Esophagus (tissue), 2 donors: ENCODE data around the gene S100A12. TPM values are rescaled to one million over a fixed set of nuclear protein-coding genes. Genes with fewer than 3 reads are reported as not detected.
A peak's percentile ranks its signal among the peaks of the same experiment; 100 is the strongest.
"Not testable (repeated sequence)": the region's sequence is repeated elsewhere in the genome, so short reads cannot be mapped to it uniquely, and the experiment has no call there.

Source experiments
- H3K27ac ChIP-seq, 2 donors: one replicate each; pipeline ENCODE4 v1.5.1; 2013; ENCODE audit warnings: low read depth in 2 of 2, mild to moderate bottlenecking in 2 of 2, inconsistent platforms in 1 of 2, low read length in 1 of 2, moderate library complexity in 1 of 2
- H3K27me3 ChIP-seq, 2 donors: one replicate each; pipeline ENCODE4 v1.6.1; 2013; ENCODE audit warnings: low read length in 2 of 2, control low read depth in 1 of 2, mild to moderate bottlenecking in 1 of 2; ENCODE audit not compliant: insufficient read depth in 2 of 2, control insufficient read depth in 1 of 2
- H3K36me3 ChIP-seq, 2 donors: one replicate each; pipeline ENCODE4 v1.6.1; 2013; ENCODE audit warnings: low read length in 1 of 2; ENCODE audit not compliant: control insufficient read depth in 2 of 2, insufficient read depth in 2 of 2
- H3K4me1 ChIP-seq, 2 donors: one replicate each; pipeline ENCODE4 v1.6.1; 2013; ENCODE audit warnings: low read length in 1 of 2; ENCODE audit not compliant: control insufficient read depth in 2 of 2, insufficient read depth in 2 of 2
- H3K4me3 ChIP-seq, 2 donors: one replicate each; pipeline ENCODE4 v1.5.1; 2013; ENCODE audit warnings: low read length in 2 of 2, mild to moderate bottlenecking in 2 of 2, low read depth in 1 of 2, moderate library complexity in 1 of 2
- H3K9me3 ChIP-seq, 2 donors: one replicate each; pipeline ENCODE4 v1.6.1; 2013; ENCODE audit warnings: mild to moderate bottlenecking in 2 of 2, low read depth in 1 of 2, low read length in 1 of 2, moderate library complexity in 1 of 2; ENCODE audit not compliant: control insufficient read depth in 2 of 2, insufficient read depth in 1 of 2
- WGBS, 2 donors: extraction: QIAGEN DNeasy Blood & Tissue Kit; methylation state at CpG; one replicate each; pipeline ENCODE4 v1.1.7; 2013; 5-methylcytosine and 5-hydroxymethylcytosine counted together
- polyA plus RNA-seq, 2 donors: library from polyadenylated mRNA; stranded (reverse); fragments of 200-250 nt; gene quantifications; one replicate each; pipeline ENCODE4 v1.2.3, GENCODE V29; 2013
- donor health status: healthy with polysubstance abuse.
- donor health status: Bipolar disorder and iron deficiency.

The S100A12 gene
- polyA plus RNA-seq, 2 donors = 67.2 to 222 TPM

GRCh38 chr1:153348511-153349362, 26.7 kb downstream of the S100A12 start, which contains the start of gene PGLYRP4:
PGLYRP4 (minus strand) TSS chr1:153348841; CDS start chr1:153347932, 909 bp downstream.
- Histone ChIP-seq H3K4me1 (peaks cover 0 to 18% of the 10 kb centered on the region in 2 donors), H3K4me3 (no peak within 1 kb of the TSS), H3K27me3 (no peaks in the 10 kb centered on the region), H3K9me3 (no peaks in the 10 kb centered on the region), H3K36me3 (no peaks in the 10 kb centered on the region), H3K27ac (peak within 1 kb of the TSS; percentile 51 to 77)
- WGBS, 2 donors = 45% methylated on average over 10 of the region's 10 CpGs

DNA sequence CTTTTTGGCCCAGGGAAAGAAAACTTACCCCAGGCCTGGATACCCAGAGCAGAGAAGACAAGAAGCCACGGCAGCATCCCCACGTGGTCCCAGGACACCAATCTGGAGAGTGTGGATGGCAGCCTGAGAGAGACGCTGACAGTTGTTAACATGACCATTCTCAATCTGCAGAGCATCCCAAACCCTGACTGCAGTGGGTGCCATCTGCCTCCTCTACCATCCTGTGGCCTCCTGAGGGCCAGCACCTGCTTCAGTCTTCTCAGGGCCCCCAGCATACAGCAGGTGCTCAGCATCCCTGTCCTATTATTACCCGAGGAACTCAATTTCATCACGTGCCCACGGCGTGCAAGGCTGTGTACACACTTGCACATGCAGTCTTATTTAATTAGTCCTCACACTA, 27.6 kb downstream of the S100A12 start:
- no peaks in the 10 kb centered on the region for H3K9me3 ChIP-seq
- H3K27ac ChIP-seq = peak overlapping the region in 1 of 2 donors; percentile 77
- H3K4me3 ChIP-seq = no peak overlapping the region
- peaks cover 0 to 23% of the 10 kb centered on the region in 2 donors for H3K4me1 ChIP-seq
- WGBS, 2 donors = 56 to 65% methylated on average over 7 of the region's 7 CpGs
- H3K27me3 ChIP-seq = no peaks in the 10 kb centered on the region
- no peaks in the 10 kb centered on the region for H3K36me3 ChIP-seq

- not testable (repeated sequence) for H3K4me3 ChIP-seq, H3K27me3 ChIP-seq, H3K9me3 ChIP-seq, H3K36me3 ChIP-seq, H3K27ac ChIP-seq
- WGBS, 2 donors = 70 to 81% methylated on average over 14 of the region's 14 CpGs
- peaks cover 0 to 23% of the 10 kb centered on the region in 2 donors for H3K4me1 ChIP-seq
Observed at GRCh38 chr1:153347049-153347448, 28.4 kb downstream of the S100A12 start.

- H3K27ac ChIP-seq = no peak overlapping the region
- H3K27me3 ChIP-seq = no peaks in the 10 kb centered on the region
Observed at GRCh38 chr1:153346077-153346723, 29.2 kb downstream of the S100A12 start.

GRCh38 chr1:153345187-153346076, 30.0 kb downstream of the S100A12 start:
- no peaks in the 10 kb centered on the region for H3K9me3 ChIP-seq
- no peak overlapping the region for H3K4me3 ChIP-seq
- H3K4me1 ChIP-seq = peaks cover 0 to 23% of the 10 kb centered on the region in 2 donors
- no peak overlapping the region for H3K27ac ChIP-seq
- WGBS, 2 donors = 79 to 84% methylated on average over 14 of the region's 14 CpGs
- no peaks in the 10 kb centered on the region for H3K27me3 ChIP-seq
- no peaks in the 10 kb centered on the region for H3K36me3 ChIP-seq

More at GRCh38 chr1:153346077-153346723, 29.2 kb downstream of the S100A12 start:
- Histone ChIP-seq H3K36me3 (no peaks in the 10 kb centered on the region), H3K9me3 (no peaks in the 10 kb centered on the region), H3K4me1 (peaks cover 0 to 23% of the 10 kb centered on the region in 2 donors), H3K4me3 (no peak overlapping the region)
- 45 to 46% methylated on average over 6 of the region's 6 CpGs for WGBS, 2 donors

DNA sequence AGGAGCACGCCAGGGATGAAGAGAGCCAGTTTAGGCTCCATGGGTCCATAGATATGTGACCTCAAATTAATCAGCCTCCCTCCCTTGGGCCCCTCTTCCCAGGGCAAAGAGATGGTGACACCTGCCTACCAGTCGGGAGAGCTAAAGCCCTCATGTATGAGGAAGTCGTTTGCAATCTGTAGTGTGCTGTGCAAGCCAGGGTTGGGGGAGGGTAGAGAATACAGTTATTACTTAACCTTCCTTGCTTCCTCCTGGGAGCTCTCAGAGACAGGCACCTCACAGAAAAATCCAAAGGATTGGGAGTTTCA, 30.7 kb downstream of the S100A12 start:
- Histone ChIP-seq H3K4me3 (no peak overlapping the region), H3K36me3 (no peaks in the 10 kb centered on the region), H3K9me3 (no peaks in the 10 kb centered on the region), H3K27me3 (no peaks in the 10 kb centered on the region), H3K4me1 (peaks cover 0 to 21% of the 10 kb centered on the region in 2 donors), H3K27ac (peak overlapping the region in 1 of 2 donors; percentile 48)
- WGBS, 2 donors = 37 to 44% methylated on average over 3 of the region's 3 CpGs

- H3K27me3 ChIP-seq = no peaks in the 10 kb centered on the region
- WGBS, 2 donors = 39 to 52% methylated on average over 9 of the region's 9 CpGs
Observed at GRCh38 chr1:153343811-153344717, 31.4 kb downstream of the S100A12 start.

GRCh38 chr1:153343040-153343681, 32.3 kb downstream of the S100A12 start:
- 41 to 54% methylated on average over 5 of the region's 5 CpGs for WGBS, 2 donors
- Histone ChIP-seq H3K9me3 (no peaks in the 10 kb centered on the region), H3K4me3 (no peak overlapping the region), H3K27ac (peak overlapping the region; percentile 36 to 41), H3K36me3 (no peaks in the 10 kb centered on the region), H3K4me1 (peaks cover 0 to 12% of the 10 kb centered on the region in 2 donors), H3K27me3 (no peaks in the 10 kb centered on the region)

More at GRCh38 chr1:153343811-153344717, 31.4 kb downstream of the S100A12 start:
- no peaks in the 10 kb centered on the region for H3K9me3 ChIP-seq
- H3K4me1 ChIP-seq = peaks cover 0 to 16% of the 10 kb centered on the region in 2 donors
- H3K4me3 ChIP-seq = no peak overlapping the region
- peak overlapping the region in 1 of 2 donors; percentile 48 for H3K27ac ChIP-seq
- no peaks in the 10 kb centered on the region for H3K36me3 ChIP-seq
